SK-N-SH treated with all-trans-retinoic acid at 6 μM for 48 hours (cell line): ENCODE data around the gene KRT74.

Experiments
- ATAC-seq: fragments of 200-7000 bp; cut with Tn5 transposase; 3 replicates; pipeline ENCODE4 v1.9.1; 2020; ENCODE audit warnings: mild to moderate bottlenecking, moderate library complexity
- ARNTL ChIP-seq: fragments of 450-650 bp; formaldehyde crosslinking; IDR thresholded peaks from 2 replicates; pipeline ENCODE4 v1.5.0; 2020; ENCODE audit warnings: low read depth, mild to moderate bottlenecking, moderate library complexity, borderline replicate concordance
- BACH2 ChIP-seq: fragments of 250-450 bp; sonication (Bioruptor Pico); IDR thresholded peaks from 2 replicates; pipeline ENCODE4 v1.9.0; 2021; ENCODE audit warnings: mild to moderate bottlenecking, borderline replicate concordance
- CREB5 ChIP-seq: fragments of 250-450 bp; sonication (Bioruptor Pico); IDR thresholded peaks from 2 replicates; pipeline ENCODE4 v1.5.1; 2020; ENCODE audit warnings: low read depth, mild to moderate bottlenecking, moderate library complexity
- CSDC2 ChIP-seq: fragments of 250-450 bp; sonication (Bioruptor Pico); IDR thresholded peaks from 2 replicates; pipeline ENCODE4 v1.5.0; 2020; ENCODE audit warnings: mild to moderate bottlenecking, moderate library complexity
- ESRRG ChIP-seq: fragments of 250-450 bp; sonication (Bioruptor Pico); IDR thresholded peaks from 2 replicates; pipeline ENCODE4 v1.6.1; 2021; ENCODE audit warnings: mild to moderate bottlenecking
- GLIS3 ChIP-seq: fragments of 250-450 bp; sonication (Bioruptor Pico); IDR thresholded peaks from 2 replicates; pipeline ENCODE4 v1.5.0; 2020; ENCODE audit warnings: mild to moderate bottlenecking, moderate library complexity
- ISL1 ChIP-seq: fragments of 250-450 bp; sonication (Bioruptor Pico); IDR thresholded peaks from 2 replicates; pipeline ENCODE4 v2.1.2; 2022; ENCODE audit warnings: mild to moderate bottlenecking, moderate library complexity
- OSR1 ChIP-seq: fragments of 250-450 bp; sonication (Bioruptor Pico); IDR thresholded peaks from 2 replicates; pipeline ENCODE4 v1.8.0; 2022; ENCODE audit warnings: moderate library complexity, mild to moderate bottlenecking, inconsistent platforms
- PPARA ChIP-seq: fragments of 250-450 bp; sonication (Bioruptor Pico); IDR thresholded peaks from 2 replicates; pipeline ENCODE4 v1.5.0; 2020; ENCODE audit warnings: mild to moderate bottlenecking, borderline replicate concordance
- RARB ChIP-seq: fragments of 250-450 bp; sonication (Bioruptor Pico); IDR thresholded peaks from 2 replicates; pipeline ENCODE4 v1.8.0; 2021; ENCODE audit warnings: mild to moderate bottlenecking, moderate library complexity
- SNAI2 ChIP-seq: fragments of 250-450 bp; sonication (Bioruptor Pico); IDR thresholded peaks from 2 replicates; pipeline ENCODE4 v1.5.0; 2020; ENCODE audit warnings: mild to moderate bottlenecking, moderate library complexity
- TCF4 ChIP-seq: fragments of 250-450 bp; sonication (Bioruptor Pico); IDR thresholded peaks from 2 replicates; pipeline ENCODE4 v1.8.0; 2021; ENCODE audit warnings: mild to moderate bottlenecking, moderate library complexity, borderline replicate concordance
- TOX ChIP-seq: fragments of 250-450 bp; sonication (Bioruptor Pico); IDR thresholded peaks from 2 replicates; pipeline ENCODE4 v1.8.0; 2021; ENCODE audit warnings: mild to moderate bottlenecking, moderate library complexity, borderline replicate concordance
- TSHZ2 ChIP-seq: fragments of 250-450 bp; sonication (Bioruptor Pico); IDR thresholded peaks from 2 replicates; pipeline ENCODE4 v1.5.0; 2020; ENCODE audit warnings: mild to moderate bottlenecking, moderate library complexity
- ZC3H10 ChIP-seq: fragments of 250-450 bp; sonication (Bioruptor Pico); IDR thresholded peaks from 2 replicates; pipeline ENCODE4 v1.5.1; 2021; ENCODE audit warnings: mild to moderate bottlenecking, moderate library complexity
- ZFP3 ChIP-seq: fragments of 250-450 bp; sonication (Bioruptor Pico); IDR thresholded peaks from 2 replicates; pipeline ENCODE4 v1.5.0; 2020; ENCODE audit warnings: mild to moderate bottlenecking, moderate library complexity
- ZFP30 ChIP-seq: fragments of 450-650 bp; formaldehyde crosslinking; IDR thresholded peaks from 2 replicates; pipeline ENCODE4 v1.5.0; 2022; ENCODE audit warnings: mild to moderate bottlenecking, moderate library complexity
- ZNF565 ChIP-seq: fragments of 450-650 bp; formaldehyde crosslinking; conservative IDR thresholded peaks from 2 replicates; pipeline ENCODE4 v1.5.0; 2020; ENCODE audit warnings: low read depth, mild to moderate bottlenecking, moderate library complexity
- ZNF70 ChIP-seq: fragments of 450-650 bp; formaldehyde crosslinking; IDR thresholded peaks from 2 replicates; pipeline ENCODE4 v1.5.0; 2020; ENCODE audit warnings: mild to moderate bottlenecking, moderate library complexity
- ZNF8 ChIP-seq: fragments of 450-650 bp; formaldehyde crosslinking; IDR thresholded peaks from 2 replicates; pipeline ENCODE4 v1.5.0; 2020; ENCODE audit warnings: mild to moderate bottlenecking, moderate library complexity
- TF ChIP-seq, protein P1 (sequence below): fragments of 250-450 bp; sonication (Bioruptor Pico); IDR thresholded peaks from 2 replicates; pipeline ENCODE4 v1.8.0; 2021; ENCODE audit warnings: low read depth, mild to moderate bottlenecking, moderate library complexity, borderline replicate concordance
- TF ChIP-seq, protein P2 (sequence below): fragments of 250-450 bp; sonication (Bioruptor Pico); IDR thresholded peaks from 2 replicates; pipeline ENCODE4 v1.8.0; 2020; ENCODE audit warnings: mild to moderate bottlenecking, moderate library complexity, borderline replicate concordance

The KRT74 gene

DNA sequence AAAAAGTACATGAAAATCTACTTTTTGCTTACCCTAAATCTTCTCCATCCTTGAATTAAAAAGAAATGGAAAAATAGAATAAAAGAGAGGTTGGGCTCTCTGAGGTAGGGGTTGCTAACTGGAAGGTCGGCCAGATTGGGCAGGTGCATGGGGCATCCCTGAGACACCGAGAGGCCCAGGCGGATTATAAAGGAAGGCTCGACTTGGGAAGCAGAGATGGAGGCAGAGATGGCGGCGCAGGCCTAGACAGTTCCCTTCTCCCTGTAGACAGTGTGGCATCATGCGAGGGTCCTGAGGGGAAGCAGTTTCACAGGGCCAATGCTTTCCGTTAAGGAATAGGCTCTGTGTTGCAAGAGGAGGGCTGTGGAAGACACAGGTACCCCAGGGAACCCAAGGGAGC lies 3.7 kb upstream of the KRT74 start:
- ATAC-seq = no peak
- TF ChIP-seq ARNTL (CRISPR knock-in tag) (no peak), ZC3H10 (CRISPR knock-in tag) (no peak), TOX (CRISPR knock-in tag) (no peak), BACH2 (CRISPR knock-in tag) (no peak)
- TF ChIP-seq, all 23 proteins: peak for 0

- no peak for TF ChIP-seq TSHZ2 (CRISPR knock-in tag)
- TF ChIP-seq, protein P1, sequence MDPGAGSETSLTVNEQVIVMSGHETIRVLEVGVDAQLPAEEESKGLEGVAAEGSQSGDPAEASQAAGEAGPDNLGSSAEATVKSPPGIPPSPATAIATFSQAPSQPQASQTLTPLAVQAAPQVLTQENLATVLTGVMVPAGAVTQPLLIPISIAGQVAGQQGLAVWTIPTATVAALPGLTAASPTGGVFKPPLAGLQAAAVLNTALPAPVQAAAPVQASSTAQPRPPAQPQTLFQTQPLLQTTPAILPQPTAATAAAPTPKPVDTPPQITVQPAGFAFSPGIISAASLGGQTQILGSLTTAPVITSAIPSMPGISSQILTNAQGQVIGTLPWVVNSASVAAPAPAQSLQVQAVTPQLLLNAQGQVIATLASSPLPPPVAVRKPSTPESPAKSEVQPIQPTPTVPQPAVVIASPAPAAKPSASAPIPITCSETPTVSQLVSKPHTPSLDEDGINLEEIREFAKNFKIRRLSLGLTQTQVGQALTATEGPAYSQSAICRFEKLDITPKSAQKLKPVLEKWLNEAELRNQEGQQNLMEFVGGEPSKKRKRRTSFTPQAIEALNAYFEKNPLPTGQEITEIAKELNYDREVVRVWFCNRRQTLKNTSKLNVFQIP (CRISPR knock-in tag) = no peak
- no peak for TF ChIP-seq OSR1 (CRISPR knock-in tag)
- TF ChIP-seq ZFP3 (CRISPR knock-in tag) = no peak
- TF ChIP-seq ZFP30 (CRISPR knock-in tag) = no peak
- TF ChIP-seq RARB (CRISPR knock-in tag) = no peak
- no peak for TF ChIP-seq ESRRG (CRISPR knock-in tag)
- no peak for TF ChIP-seq ZNF565 (CRISPR knock-in tag)
- TF ChIP-seq ISL1 (CRISPR knock-in tag) = no peak
- no peak for TF ChIP-seq ARNTL (CRISPR knock-in tag)
- TF ChIP-seq, protein P2, sequence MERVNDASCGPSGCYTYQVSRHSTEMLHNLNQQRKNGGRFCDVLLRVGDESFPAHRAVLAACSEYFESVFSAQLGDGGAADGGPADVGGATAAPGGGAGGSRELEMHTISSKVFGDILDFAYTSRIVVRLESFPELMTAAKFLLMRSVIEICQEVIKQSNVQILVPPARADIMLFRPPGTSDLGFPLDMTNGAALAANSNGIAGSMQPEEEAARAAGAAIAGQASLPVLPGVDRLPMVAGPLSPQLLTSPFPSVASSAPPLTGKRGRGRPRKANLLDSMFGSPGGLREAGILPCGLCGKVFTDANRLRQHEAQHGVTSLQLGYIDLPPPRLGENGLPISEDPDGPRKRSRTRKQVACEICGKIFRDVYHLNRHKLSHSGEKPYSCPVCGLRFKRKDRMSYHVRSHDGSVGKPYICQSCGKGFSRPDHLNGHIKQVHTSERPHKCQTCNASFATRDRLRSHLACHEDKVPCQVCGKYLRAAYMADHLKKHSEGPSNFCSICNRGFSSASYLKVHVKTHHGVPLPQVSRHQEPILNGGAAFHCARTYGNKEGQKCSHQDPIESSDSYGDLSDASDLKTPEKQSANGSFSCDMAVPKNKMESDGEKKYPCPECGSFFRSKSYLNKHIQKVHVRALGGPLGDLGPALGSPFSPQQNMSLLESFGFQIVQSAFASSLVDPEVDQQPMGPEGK (CRISPR knock-in tag) = no peak
- TF ChIP-seq SNAI2 (CRISPR knock-in tag) = no peak
- TF ChIP-seq GLIS3 (CRISPR knock-in tag) = no peak
- TF ChIP-seq CSDC2 (CRISPR knock-in tag) = no peak
- TF ChIP-seq CREB5 (CRISPR knock-in tag) = no peak
- TF ChIP-seq ZC3H10 (CRISPR knock-in tag) = no peak
- no peak for TF ChIP-seq TCF4 (CRISPR knock-in tag)
- TF ChIP-seq ZNF8 (CRISPR knock-in tag) = no peak
- ATAC-seq = no peak
Observed at GRCh38 chr12:52575948-52576347, 2.3 kb upstream of the KRT74 start.

GRCh38 chr12:52575256-52575655 lies 1.6 kb upstream of the KRT74 start:
- no peak for TF ChIP-seq ZNF70
- TF ChIP-seq, protein P1 (CRISPR knock-in tag) = no peak
- TF ChIP-seq ZNF8 (CRISPR knock-in tag) = no peak
- no peak for TF ChIP-seq TCF4 (CRISPR knock-in tag)
- TF ChIP-seq PPARA = no peak
- no peak for TF ChIP-seq OSR1 (CRISPR knock-in tag)
- TF ChIP-seq ZFP3 (CRISPR knock-in tag) = no peak
- no peak for TF ChIP-seq ZC3H10 (CRISPR knock-in tag)
- TF ChIP-seq GLIS3 (CRISPR knock-in tag) = no peak
- no peak for TF ChIP-seq CSDC2 (CRISPR knock-in tag)
- no peak for TF ChIP-seq ZFP30 (CRISPR knock-in tag)
- TF ChIP-seq RARB (CRISPR knock-in tag) = no peak
- no peak for TF ChIP-seq TSHZ2 (CRISPR knock-in tag)
- TF ChIP-seq TOX (CRISPR knock-in tag) = no peak
- TF ChIP-seq ISL1 (CRISPR knock-in tag) = no peak
- ATAC-seq = no peak
